Measurements from ENCODE around the gene ADRB2. TPM values are rescaled to one million over a fixed set of nuclear protein-coding genes. Genes with fewer than 3 reads are reported as not detected.

ADRB2 gene
- total RNA-seq, 4 donors from 2014 or later: 4.8 to 9.8 (median 6.2) TPM

- no peak overlapping the region for H3K4me3 ChIP-seq
- H3K9me3 ChIP-seq: no peaks in the 10 kb centered on the region
- no peaks in the 10 kb centered on the region for H3K36me3 ChIP-seq
- no peaks in the 10 kb centered on the region for H3K27me3 ChIP-seq
- H3K4me1 ChIP-seq: no peaks in the 10 kb centered on the region
- TF ChIP-seq CTCF (IDR thresholded peaks at IDR 0.05) (no peak), POLR2A (IDR thresholded peaks at IDR 0.05) (no peak), EP300 (IDR thresholded peaks at IDR 0.05) (no peak)
- 78 to 84% methylated on average over 4 of the region's 4 CpGs for WGBS, 2 donors
- no peak overlapping the region for H3K27ac ChIP-seq
- no peak for DNase-seq (ENCODE audit: low spot score in 2 of 2)
Measured at GRCh38 chr5:148839960-148840359, 13.5 kb downstream of the ADRB2 start.

GRCh38 chr5:148840531-148840930 is 14.1 kb downstream of the ADRB2 start:
- Histone ChIP-seq H3K36me3 (no peaks in the 10 kb centered on the region), H3K9me3 (no peaks in the 10 kb centered on the region), H3K4me3 (no peak overlapping the region), H3K27ac (no peak overlapping the region), H3K4me1 (no peaks in the 10 kb centered on the region), H3K27me3 (no peaks in the 10 kb centered on the region)
- TF ChIP-seq POLR2A (IDR thresholded peaks at IDR 0.05) (no peak), EP300 (IDR thresholded peaks at IDR 0.05) (no peak)
- WGBS, 2 donors: 86 to 91% methylated on average over 1 of the region's 1 CpG
- no peak for DNase-seq (ENCODE audit: low spot score in 2 of 2)

GRCh38 chr5:148841519-148841918 is 15.1 kb downstream of the ADRB2 start:
- no peak for DNase-seq (ENCODE audit: low spot score in 2 of 2)
- Histone ChIP-seq H3K27ac (no peak overlapping the region), H3K9me3 (no peaks in the 10 kb centered on the region), H3K36me3 (no peaks in the 10 kb centered on the region), H3K4me1 (no peaks in the 10 kb centered on the region), H3K4me3 (no peak overlapping the region), H3K27me3 (no peaks in the 10 kb centered on the region)
- 55 to 88% methylated on average over 3 of the region's 3 CpGs for WGBS, 2 donors
- TF ChIP-seq CTCF (IDR thresholded peaks at IDR 0.05) (no peak), EP300 (IDR thresholded peaks at IDR 0.05) (no peak), POLR2A (IDR thresholded peaks at IDR 0.05) (no peak)

- Histone ChIP-seq H3K4me1 (no peaks in the 10 kb centered on the region), H3K27me3 (no peaks in the 10 kb centered on the region), H3K27ac (no peak overlapping the region), H3K4me3 (no peak overlapping the region), H3K9me3 (no peaks in the 10 kb centered on the region), H3K36me3 (no peaks in the 10 kb centered on the region)
- 78 to 96% methylated on average over 2 of the region's 2 CpGs for WGBS, 2 donors
- TF ChIP-seq POLR2A (IDR thresholded peaks at IDR 0.05): no peak
- no peak for TF ChIP-seq EP300 (IDR thresholded peaks at IDR 0.05)
- no peak for TF ChIP-seq CTCF (IDR thresholded peaks at IDR 0.05)
- no peak for DNase-seq (ENCODE audit: low spot score in 2 of 2)
Measured at GRCh38 chr5:148842161-148842560, 15.8 kb downstream of the ADRB2 start.

GRCh38 chr5:148843510-148844318 is 17.3 kb downstream of the ADRB2 start:
- no peaks in the 10 kb centered on the region for H3K9me3 ChIP-seq
- no peak for TF ChIP-seq CTCF (IDR thresholded peaks at IDR 0.05)
- TF ChIP-seq EP300 (IDR thresholded peaks at IDR 0.05): no peak
- no peak for TF ChIP-seq POLR2A (IDR thresholded peaks at IDR 0.05)
- DNase-seq (ENCODE audit: low spot score in 2 of 2): no peak
- WGBS, 2 donors: 72 to 75% methylated on average over 10 of the region's 10 CpGs
- H3K27ac ChIP-seq: no peak overlapping the region
- no peaks in the 10 kb centered on the region for H3K27me3 ChIP-seq
- H3K4me1 ChIP-seq: no peaks in the 10 kb centered on the region
- H3K4me3 ChIP-seq: no peak overlapping the region
- no peaks in the 10 kb centered on the region for H3K36me3 ChIP-seq
